A673 (cell line): ENCODE measurements around the gene LRRC32.

Experiments used
- CTCF ChIP-seq: fragments of 300-800, 200-600 bp; sonication (generic); conservative IDR thresholded peaks from 2 replicates; pipeline ENCODE4 v1.5.1; 2017; ENCODE audit warnings: low read depth, mild to moderate bottlenecking, antibody characterized with exemption, low read length, moderate library complexity, mixed read lengths
- EZH2 ChIP-seq: fragments of 200-600 bp; sonication (generic); IDR thresholded peaks from 2 replicates; pipeline ENCODE4 v1.6.1; 2017; ENCODE audit warnings: borderline replicate concordance, low read depth, mild to moderate bottlenecking, mixed read lengths, antibody characterized with exemption, low read length; ENCODE audit not compliant: poor library complexity, severe bottlenecking

GRCh38 chr11:76661834-76662434, 8.6 kb downstream of the LRRC32 start:
- no peak for TF ChIP-seq CTCF
- no peak for TF ChIP-seq EZH2
